ENCODE results near the gene XIRP2. TPM values are rescaled to one million over a fixed set of nuclear protein-coding genes. Genes with fewer than 3 reads are reported as not detected.

Gene XIRP2
- polyA plus RNA-seq, 4 donors: 0.03 to 7.3 (median 0.74) TPM

DNA sequence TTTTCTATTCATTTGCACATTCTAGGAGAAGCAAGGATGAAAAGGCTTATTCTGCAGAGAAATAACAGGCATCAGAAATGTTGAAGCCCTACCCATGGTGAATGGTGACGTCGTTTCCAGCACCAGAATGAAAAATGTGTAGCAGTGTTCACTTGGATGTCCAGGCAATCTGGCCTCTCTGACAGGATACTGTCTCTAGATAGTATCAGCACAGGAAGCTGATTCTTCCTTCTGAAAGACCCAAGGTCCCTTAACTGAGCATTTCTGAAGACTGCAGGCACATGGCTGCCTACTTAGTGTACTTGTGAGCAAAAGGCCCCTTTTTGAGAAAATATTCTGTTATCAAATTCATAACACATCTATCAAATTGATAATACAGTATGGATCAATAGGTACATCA is 234.1 kb downstream of the XIRP2 start:
- no peaks in the 10 kb centered on the region for H3K36me3 ChIP-seq (ENCODE audit: control insufficient read depth in 3 of 3, insufficient read depth in 2 of 3, low read depth in 1 of 3, low read length in 3 of 3)
- H3K4me3 ChIP-seq (ENCODE audit: low read depth in 1 of 3, low read length in 3 of 3): no peak overlapping the region
- H3K4me1 ChIP-seq (ENCODE audit: control insufficient read depth in 3 of 3, insufficient read depth in 2 of 3, low read depth in 1 of 3, low read length in 2 of 3): no peaks in the 10 kb centered on the region
- WGBS, 3 donors: 42 to 67% (median 60%) methylated on average over 2 of the region's 2 CpGs
- DNase-seq (no peak), FAIRE-seq (no peak)
- no peaks in the 10 kb centered on the region for H3K27me3 ChIP-seq (ENCODE audit: control insufficient read depth in 3 of 3, insufficient read depth in 3 of 3, low read length in 3 of 3)
- no peaks in the 10 kb centered on the region for H3K9me3 ChIP-seq (ENCODE audit: control insufficient read depth in 2 of 2, insufficient read depth in 1 of 2, low read depth in 1 of 2, low read length in 1 of 2)
- H3K27ac ChIP-seq (ENCODE audit: low read depth in 1 of 3, low read length in 2 of 3): no peak overlapping the region

DNA sequence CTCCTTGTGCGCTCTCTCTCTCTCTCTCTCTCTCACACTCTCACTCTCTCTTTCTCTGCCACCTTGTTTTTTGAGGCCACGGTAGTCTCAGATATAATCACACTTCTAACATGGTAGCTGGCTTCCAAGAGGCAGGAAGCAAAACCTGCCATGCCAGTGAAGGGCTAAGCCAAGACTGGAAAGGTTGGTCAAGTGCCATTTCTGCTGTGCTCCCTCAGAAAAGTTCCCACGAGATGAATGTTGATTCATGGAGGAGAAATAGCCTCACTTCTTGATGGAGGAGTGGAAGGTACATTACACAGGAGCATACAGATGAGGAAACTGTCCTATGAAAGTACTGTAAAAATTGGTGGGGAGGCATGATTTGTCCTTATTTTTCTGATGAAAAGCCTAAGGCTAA is 237.9 kb downstream of the XIRP2 start:
- no peak overlapping the region for H3K4me3 ChIP-seq (ENCODE audit: low read depth in 1 of 3, low read length in 3 of 3)
- no peaks in the 10 kb centered on the region for H3K9me3 ChIP-seq (ENCODE audit: control insufficient read depth in 2 of 2, insufficient read depth in 1 of 2, low read depth in 1 of 2, low read length in 1 of 2)
- H3K27me3 ChIP-seq (ENCODE audit: control insufficient read depth in 3 of 3, insufficient read depth in 3 of 3, low read length in 3 of 3): no peaks in the 10 kb centered on the region
- no peaks in the 10 kb centered on the region for H3K4me1 ChIP-seq (ENCODE audit: control insufficient read depth in 3 of 3, insufficient read depth in 2 of 3, low read depth in 1 of 3, low read length in 2 of 3)
- 66 to 82% (median 73%) methylated on average over 3 of the region's 3 CpGs for WGBS, 3 donors
- FAIRE-seq (no peak), DNase-seq (no peak)
- no peaks in the 10 kb centered on the region for H3K36me3 ChIP-seq (ENCODE audit: control insufficient read depth in 3 of 3, insufficient read depth in 2 of 3, low read depth in 1 of 3, low read length in 3 of 3)
- no peak overlapping the region for H3K27ac ChIP-seq (ENCODE audit: low read depth in 1 of 3, low read length in 2 of 3)

DNA sequence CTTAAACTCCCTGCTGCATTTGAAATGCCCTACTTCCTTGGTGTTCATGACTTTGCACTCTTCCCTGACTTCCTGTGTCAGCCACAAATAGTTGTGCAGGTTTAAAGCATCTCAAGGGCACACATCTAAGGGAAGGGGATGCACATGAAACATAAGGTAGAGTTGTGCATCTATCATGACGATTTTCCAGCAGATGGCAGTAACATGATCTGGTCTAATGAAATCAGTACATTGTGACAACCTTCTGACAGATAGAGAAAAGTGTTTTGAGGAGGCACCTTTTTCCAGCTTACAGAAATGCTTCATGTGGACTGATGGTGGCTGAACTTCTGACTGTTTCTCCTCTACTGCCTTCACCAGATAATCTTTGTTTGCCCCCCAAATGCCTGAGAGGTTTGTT is 238.9 kb downstream of the XIRP2 start:
- peak in 1 of 2 donors; percentile 24 for DNase-seq
- no peaks in the 10 kb centered on the region for H3K4me1 ChIP-seq (ENCODE audit: control insufficient read depth in 3 of 3, insufficient read depth in 2 of 3, low read depth in 1 of 3, low read length in 2 of 3)
- no peak overlapping the region for H3K27ac ChIP-seq (ENCODE audit: low read depth in 1 of 3, low read length in 2 of 3)
- H3K36me3 ChIP-seq (ENCODE audit: control insufficient read depth in 3 of 3, insufficient read depth in 2 of 3, low read depth in 1 of 3, low read length in 3 of 3): no peaks in the 10 kb centered on the region
- 6 to 13% (median 7%) methylated on average over 1 of the region's 1 CpG for WGBS, 3 donors
- no peaks in the 10 kb centered on the region for H3K9me3 ChIP-seq (ENCODE audit: control insufficient read depth in 2 of 2, insufficient read depth in 1 of 2, low read depth in 1 of 2, low read length in 1 of 2)
- no peak for FAIRE-seq
- no peaks in the 10 kb centered on the region for H3K27me3 ChIP-seq (ENCODE audit: control insufficient read depth in 3 of 3, insufficient read depth in 3 of 3, low read length in 3 of 3)
- H3K4me3 ChIP-seq (ENCODE audit: low read depth in 1 of 3, low read length in 3 of 3): no peak overlapping the region

- no peaks in the 10 kb centered on the region for H3K36me3 ChIP-seq (ENCODE audit: control insufficient read depth in 3 of 3, insufficient read depth in 2 of 3, low read depth in 1 of 3, low read length in 3 of 3)
Observed at GRCh38 chr2:167128130-167128529, 239.8 kb downstream of the XIRP2 start.

GRCh38 chr2:167132066-167132465 is 243.8 kb downstream of the XIRP2 start:
- H3K9me3 ChIP-seq (ENCODE audit: control insufficient read depth in 2 of 2, insufficient read depth in 1 of 2, low read depth in 1 of 2, low read length in 1 of 2): no peaks in the 10 kb centered on the region
- H3K27me3 ChIP-seq (ENCODE audit: control insufficient read depth in 3 of 3, insufficient read depth in 3 of 3, low read length in 3 of 3): no peaks in the 10 kb centered on the region
- H3K4me1 ChIP-seq (ENCODE audit: control insufficient read depth in 3 of 3, insufficient read depth in 2 of 3, low read depth in 1 of 3, low read length in 2 of 3): no peaks in the 10 kb centered on the region
- H3K27ac ChIP-seq (ENCODE audit: low read depth in 1 of 3, low read length in 2 of 3): no peak overlapping the region
- no peaks in the 10 kb centered on the region for H3K36me3 ChIP-seq (ENCODE audit: control insufficient read depth in 3 of 3, insufficient read depth in 2 of 3, low read depth in 1 of 3, low read length in 3 of 3)
- DNase-seq: no peak
- WGBS, 3 donors: 93 to 97% (median 97%) methylated on average over 1 of the region's 1 CpG
- no peak overlapping the region for H3K4me3 ChIP-seq (ENCODE audit: low read depth in 1 of 3, low read length in 3 of 3)
- no peak for FAIRE-seq

More at GRCh38 chr2:167128130-167128529, 239.8 kb downstream of the XIRP2 start:
- WGBS, 3 donors: 89 to 94% (median 92%) methylated on average over 9 of the region's 9 CpGs
- Histone ChIP-seq H3K27me3 (ENCODE audit: control insufficient read depth in 3 of 3, insufficient read depth in 3 of 3, low read length in 3 of 3) (no peaks in the 10 kb centered on the region), H3K4me1 (ENCODE audit: control insufficient read depth in 3 of 3, insufficient read depth in 2 of 3, low read depth in 1 of 3, low read length in 2 of 3) (no peaks in the 10 kb centered on the region), H3K4me3 (ENCODE audit: low read depth in 1 of 3, low read length in 3 of 3) (no peak overlapping the region), H3K9me3 (ENCODE audit: control insufficient read depth in 2 of 2, insufficient read depth in 1 of 2, low read depth in 1 of 2, low read length in 1 of 2) (no peaks in the 10 kb centered on the region), H3K27ac (ENCODE audit: low read depth in 1 of 3, low read length in 2 of 3) (no peak overlapping the region)
- DNase-seq (no peak), FAIRE-seq (no peak)

GRCh38 chr2:167132906-167133555 is 244.8 kb downstream of the XIRP2 start:
- Histone ChIP-seq H3K27me3 (ENCODE audit: control insufficient read depth in 3 of 3, insufficient read depth in 3 of 3, low read length in 3 of 3) (no peaks in the 10 kb centered on the region), H3K9me3 (ENCODE audit: control insufficient read depth in 2 of 2, insufficient read depth in 1 of 2, low read depth in 1 of 2, low read length in 1 of 2) (no peaks in the 10 kb centered on the region), H3K36me3 (ENCODE audit: control insufficient read depth in 3 of 3, insufficient read depth in 2 of 3, low read depth in 1 of 3, low read length in 3 of 3) (no peaks in the 10 kb centered on the region), H3K4me3 (ENCODE audit: low read depth in 1 of 3, low read length in 3 of 3) (no peak overlapping the region), H3K27ac (ENCODE audit: low read depth in 1 of 3, low read length in 2 of 3) (no peak overlapping the region), H3K4me1 (ENCODE audit: control insufficient read depth in 3 of 3, insufficient read depth in 2 of 3, low read depth in 1 of 3, low read length in 2 of 3) (no peaks in the 10 kb centered on the region)
- WGBS, 3 donors: 69 to 81% (median 78%) methylated on average over 3 of the region's 3 CpGs
- FAIRE-seq: no peak
- no peak for DNase-seq

DNA sequence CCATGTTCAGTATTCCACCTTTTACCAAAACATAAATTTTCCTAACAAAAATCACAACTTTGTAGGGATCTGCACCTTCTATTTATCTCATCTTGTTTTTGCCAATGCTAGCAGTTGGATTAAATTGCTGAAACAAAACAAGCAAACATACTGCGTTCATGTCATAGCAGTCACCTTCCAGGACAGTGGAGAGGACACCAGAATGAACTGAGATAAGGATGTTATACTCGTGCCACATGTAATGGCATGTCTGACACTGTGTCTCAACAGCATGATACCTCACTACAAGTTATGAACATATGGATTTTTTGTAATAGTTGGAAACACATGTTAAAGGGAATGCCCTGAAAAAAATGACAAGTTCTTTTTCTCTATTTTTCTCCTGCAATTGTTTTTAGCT is 245.3 kb downstream of the XIRP2 start:
- FAIRE-seq: no peak

GRCh38 chr2:167134381-167135072 is 246.2 kb downstream of the XIRP2 start:
- Histone ChIP-seq H3K9me3 (ENCODE audit: control insufficient read depth in 2 of 2, insufficient read depth in 1 of 2, low read depth in 1 of 2, low read length in 1 of 2) (no peaks in the 10 kb centered on the region), H3K27me3 (ENCODE audit: control insufficient read depth in 3 of 3, insufficient read depth in 3 of 3, low read length in 3 of 3) (no peaks in the 10 kb centered on the region), H3K4me3 (ENCODE audit: low read depth in 1 of 3, low read length in 3 of 3) (no peak overlapping the region), H3K27ac (ENCODE audit: low read depth in 1 of 3, low read length in 2 of 3) (no peak overlapping the region), H3K36me3 (ENCODE audit: control insufficient read depth in 3 of 3, insufficient read depth in 2 of 3, low read depth in 1 of 3, low read length in 3 of 3) (no peaks in the 10 kb centered on the region), H3K4me1 (ENCODE audit: control insufficient read depth in 3 of 3, insufficient read depth in 2 of 3, low read depth in 1 of 3, low read length in 2 of 3) (no peaks in the 10 kb centered on the region)
- WGBS, 3 donors: 71 to 75% (median 71%) methylated on average over 6 of the region's 6 CpGs
- DNase-seq (no peak), FAIRE-seq (no peak)

More for the DNA sequence above, 245.3 kb downstream of the XIRP2 start:
- H3K4me1 ChIP-seq (ENCODE audit: control insufficient read depth in 3 of 3, insufficient read depth in 2 of 3, low read depth in 1 of 3, low read length in 2 of 3): no peaks in the 10 kb centered on the region
- no peak for DNase-seq
- 72 to 76% (median 74%) methylated on average over 2 of the region's 2 CpGs for WGBS, 3 donors
- H3K9me3 ChIP-seq (ENCODE audit: control insufficient read depth in 2 of 2, insufficient read depth in 1 of 2, low read depth in 1 of 2, low read length in 1 of 2): no peaks in the 10 kb centered on the region
- H3K36me3 ChIP-seq (ENCODE audit: control insufficient read depth in 3 of 3, insufficient read depth in 2 of 3, low read depth in 1 of 3, low read length in 3 of 3): no peaks in the 10 kb centered on the region
- no peaks in the 10 kb centered on the region for H3K27me3 ChIP-seq (ENCODE audit: control insufficient read depth in 3 of 3, insufficient read depth in 3 of 3, low read length in 3 of 3)
- no peak overlapping the region for H3K4me3 ChIP-seq (ENCODE audit: low read depth in 1 of 3, low read length in 3 of 3)
- no peak overlapping the region for H3K27ac ChIP-seq (ENCODE audit: low read depth in 1 of 3, low read length in 2 of 3)

Data from small intestine (tissue), 7 donors.